ENCODE results near the gene TBP.

DNA sequence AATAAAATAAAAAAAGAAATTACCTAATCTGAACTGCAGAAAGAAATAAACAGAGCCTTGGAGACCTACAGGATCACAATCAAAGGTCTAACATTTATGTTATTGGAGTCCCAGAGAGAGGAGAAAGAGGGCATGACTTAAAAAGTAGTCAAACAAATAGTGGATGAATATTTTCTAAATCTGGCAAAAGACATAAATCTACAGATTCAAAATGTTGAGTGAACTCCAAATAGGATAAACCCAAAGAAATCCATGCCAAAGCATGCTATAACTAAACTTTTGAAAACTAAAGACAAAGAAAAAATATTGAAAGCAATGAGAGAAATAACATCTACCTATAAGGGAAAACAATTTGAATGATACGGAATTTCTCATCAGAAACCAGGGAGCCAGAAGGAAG, 39.3 kb upstream of the TBP start:
- TF ChIP-seq, protein P1, sequence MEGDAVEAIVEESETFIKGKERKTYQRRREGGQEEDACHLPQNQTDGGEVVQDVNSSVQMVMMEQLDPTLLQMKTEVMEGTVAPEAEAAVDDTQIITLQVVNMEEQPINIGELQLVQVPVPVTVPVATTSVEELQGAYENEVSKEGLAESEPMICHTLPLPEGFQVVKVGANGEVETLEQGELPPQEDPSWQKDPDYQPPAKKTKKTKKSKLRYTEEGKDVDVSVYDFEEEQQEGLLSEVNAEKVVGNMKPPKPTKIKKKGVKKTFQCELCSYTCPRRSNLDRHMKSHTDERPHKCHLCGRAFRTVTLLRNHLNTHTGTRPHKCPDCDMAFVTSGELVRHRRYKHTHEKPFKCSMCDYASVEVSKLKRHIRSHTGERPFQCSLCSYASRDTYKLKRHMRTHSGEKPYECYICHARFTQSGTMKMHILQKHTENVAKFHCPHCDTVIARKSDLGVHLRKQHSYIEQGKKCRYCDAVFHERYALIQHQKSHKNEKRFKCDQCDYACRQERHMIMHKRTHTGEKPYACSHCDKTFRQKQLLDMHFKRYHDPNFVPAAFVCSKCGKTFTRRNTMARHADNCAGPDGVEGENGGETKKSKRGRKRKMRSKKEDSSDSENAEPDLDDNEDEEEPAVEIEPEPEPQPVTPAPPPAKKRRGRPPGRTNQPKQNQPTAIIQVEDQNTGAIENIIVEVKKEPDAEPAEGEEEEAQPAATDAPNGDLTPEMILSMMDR (IDR thresholded peaks at IDR 0.05): no peak
- no peak for TF ChIP-seq POLR2A (IDR thresholded peaks at IDR 0.05)

All from heart left ventricle (tissue), 13 donors.